Nephron progenitor cell (in vitro differentiated cells): ENCODE results near the gene SMYD1.

Experiments
- DNase-seq: peaks from one replicate; pipeline ENCODE4 v3.0.0; 2021
- H3K27ac Mint-ChIP-seq: 2 replicates; pipeline ENCODE4 v1.8.0; 2021; ENCODE audit warnings: mild to moderate bottlenecking, moderate library complexity, mixed read lengths
- H3K27me3 Mint-ChIP-seq: 2 replicates; pipeline ENCODE4 v1.8.0; 2021; ENCODE audit warnings: mild to moderate bottlenecking, low read depth, mixed read lengths; ENCODE audit not compliant: poor library complexity
- H3K36me3 Mint-ChIP-seq: 2 replicates; pipeline ENCODE4 v1.8.0; 2021; ENCODE audit warnings: low read depth, mixed read lengths
- H3K4me1 Mint-ChIP-seq: 2 replicates; pipeline ENCODE4 v1.8.0; 2021; ENCODE audit warnings: mixed read lengths
- H3K4me3 Mint-ChIP-seq: 2 replicates; pipeline ENCODE4 v1.8.0; 2021; ENCODE audit warnings: mild to moderate bottlenecking, moderate library complexity, mixed read lengths
- H3K9me3 Mint-ChIP-seq: 2 replicates; pipeline ENCODE4 v1.8.0; 2021; ENCODE audit warnings: mild to moderate bottlenecking, moderate library complexity, mixed read lengths
- TF ChIP-seq, protein P1 (sequence below): fragments of 200-600 bp; sonication (generic); IDR thresholded peaks from 2 replicates; pipeline ENCODE4 v1.5.0; 2021; ENCODE audit warnings: antibody characterized with exemption

The SMYD1 gene

DNA sequence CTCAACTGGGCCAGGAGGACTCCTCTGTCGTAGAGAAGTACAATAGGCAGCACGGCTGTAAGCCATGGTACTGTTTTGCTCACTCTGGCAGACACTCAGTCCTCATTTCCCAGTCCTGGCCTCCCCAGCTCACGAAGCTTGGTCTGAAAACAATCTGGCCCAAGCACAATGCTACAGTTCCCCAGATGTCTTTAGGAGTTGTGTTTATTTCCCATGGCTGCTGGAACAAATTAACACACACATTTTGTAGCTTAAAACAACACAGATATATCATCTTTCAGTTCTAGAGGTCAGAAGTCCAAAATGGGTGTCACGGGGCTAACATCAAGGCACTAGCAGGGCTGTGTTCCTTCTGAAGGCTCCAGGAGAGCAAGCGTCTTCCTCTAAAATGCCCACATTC, 47.3 kb downstream of the SMYD1 start:
- Mint-ChIP-seq H3K36me3 (no peaks in the 10 kb centered on the region), H3K27me3 (peaks cover 19% of the 10 kb centered on the region), H3K4me1 (peaks cover 16% of the 10 kb centered on the region), H3K9me3 (no peaks in the 10 kb centered on the region), H3K4me3 (no peak overlapping the region), H3K27ac (peak overlapping the region; percentile 78)
- TF ChIP-seq, protein P1, sequence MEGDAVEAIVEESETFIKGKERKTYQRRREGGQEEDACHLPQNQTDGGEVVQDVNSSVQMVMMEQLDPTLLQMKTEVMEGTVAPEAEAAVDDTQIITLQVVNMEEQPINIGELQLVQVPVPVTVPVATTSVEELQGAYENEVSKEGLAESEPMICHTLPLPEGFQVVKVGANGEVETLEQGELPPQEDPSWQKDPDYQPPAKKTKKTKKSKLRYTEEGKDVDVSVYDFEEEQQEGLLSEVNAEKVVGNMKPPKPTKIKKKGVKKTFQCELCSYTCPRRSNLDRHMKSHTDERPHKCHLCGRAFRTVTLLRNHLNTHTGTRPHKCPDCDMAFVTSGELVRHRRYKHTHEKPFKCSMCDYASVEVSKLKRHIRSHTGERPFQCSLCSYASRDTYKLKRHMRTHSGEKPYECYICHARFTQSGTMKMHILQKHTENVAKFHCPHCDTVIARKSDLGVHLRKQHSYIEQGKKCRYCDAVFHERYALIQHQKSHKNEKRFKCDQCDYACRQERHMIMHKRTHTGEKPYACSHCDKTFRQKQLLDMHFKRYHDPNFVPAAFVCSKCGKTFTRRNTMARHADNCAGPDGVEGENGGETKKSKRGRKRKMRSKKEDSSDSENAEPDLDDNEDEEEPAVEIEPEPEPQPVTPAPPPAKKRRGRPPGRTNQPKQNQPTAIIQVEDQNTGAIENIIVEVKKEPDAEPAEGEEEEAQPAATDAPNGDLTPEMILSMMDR = no peak
- DNase-seq = no peak

DNA sequence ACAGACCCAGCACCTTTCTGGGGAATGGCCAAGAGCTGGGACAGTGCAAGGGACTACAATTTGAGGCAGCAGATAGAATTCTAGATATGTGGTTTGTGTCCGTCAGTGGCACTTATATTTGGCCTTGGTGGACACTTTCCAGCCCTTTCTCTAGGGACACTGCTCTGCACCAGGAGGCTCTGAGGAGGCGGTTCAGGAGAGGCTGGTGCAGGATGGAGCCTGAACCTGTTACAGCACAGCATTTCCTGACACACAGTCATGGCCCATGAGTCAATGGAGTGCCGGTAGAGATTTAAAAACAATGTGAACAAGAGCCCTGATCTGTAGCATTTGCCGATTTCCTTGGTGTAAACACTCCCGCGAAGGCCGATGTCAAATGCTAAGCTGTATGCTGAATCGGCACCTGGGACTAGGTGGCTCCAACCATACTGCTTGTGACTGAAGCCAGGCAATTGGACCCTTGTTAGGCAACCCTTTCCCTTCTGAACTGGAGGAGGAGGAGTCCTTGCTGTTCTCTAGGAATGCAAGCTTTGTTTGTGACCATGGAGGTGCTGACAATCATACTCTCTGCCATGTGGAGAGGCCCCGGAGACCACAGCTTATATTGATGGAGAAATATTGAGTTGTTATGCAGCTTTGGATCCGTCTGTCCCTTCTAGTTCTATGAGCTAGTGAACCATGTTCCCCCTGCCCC, 48.3 kb downstream of the SMYD1 start:
- H3K27ac Mint-ChIP-seq = no peak overlapping the region
- H3K4me3 Mint-ChIP-seq = no peak overlapping the region
- TF ChIP-seq, protein P1 = no peak
- DNase-seq = no peak
- H3K9me3 Mint-ChIP-seq = no peaks in the 10 kb centered on the region
- peaks cover 16% of the 10 kb centered on the region for H3K4me1 Mint-ChIP-seq
- H3K36me3 Mint-ChIP-seq = no peaks in the 10 kb centered on the region
- peaks cover 19% of the 10 kb centered on the region for H3K27me3 Mint-ChIP-seq

DNA sequence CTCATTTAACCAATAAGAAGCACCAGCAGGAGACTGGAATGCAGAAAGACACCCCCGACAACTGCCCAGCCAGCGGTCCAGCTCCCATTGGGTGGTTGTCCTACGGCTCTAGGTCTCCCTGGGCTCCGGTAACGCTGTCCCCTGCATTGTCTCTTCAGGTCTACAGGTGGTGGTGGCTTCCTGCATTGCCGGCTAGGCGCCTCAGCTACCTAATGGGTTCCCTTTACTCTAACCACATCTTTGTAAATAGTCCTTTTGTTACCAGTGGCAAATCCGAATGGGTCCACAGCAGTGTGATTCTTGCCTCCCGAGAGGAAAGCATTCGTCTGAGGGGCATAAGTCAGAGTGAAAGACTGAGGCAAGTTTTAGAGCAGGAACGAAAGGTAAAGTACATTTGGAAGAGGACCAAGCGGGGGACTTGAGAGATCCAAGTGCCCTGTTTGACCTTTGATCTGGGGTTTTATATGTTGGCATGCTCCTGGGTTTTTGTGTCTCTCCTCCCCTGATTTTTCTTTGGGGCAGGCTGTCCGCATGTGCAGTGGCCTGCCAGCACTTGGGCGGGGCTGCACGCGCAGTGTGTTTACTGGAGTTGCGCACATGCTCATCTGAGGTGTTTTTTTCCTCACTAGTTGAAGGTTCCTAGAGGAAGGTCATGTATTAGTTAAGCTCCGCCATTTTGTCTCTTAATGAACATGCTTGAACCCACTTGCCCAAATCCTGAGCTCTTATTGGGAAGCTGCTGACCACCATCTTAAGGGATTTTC, 49.2 kb downstream of the SMYD1 start:
- Mint-ChIP-seq H3K4me3 (no peak overlapping the region), H3K4me1 (peaks cover 16% of the 10 kb centered on the region), H3K27me3 (peaks cover 19% of the 10 kb centered on the region), H3K27ac (no peak overlapping the region), H3K36me3 (no peaks in the 10 kb centered on the region), H3K9me3 (no peaks in the 10 kb centered on the region)
- TF ChIP-seq, protein P1 = no peak
- DNase-seq = no peak

DNA sequence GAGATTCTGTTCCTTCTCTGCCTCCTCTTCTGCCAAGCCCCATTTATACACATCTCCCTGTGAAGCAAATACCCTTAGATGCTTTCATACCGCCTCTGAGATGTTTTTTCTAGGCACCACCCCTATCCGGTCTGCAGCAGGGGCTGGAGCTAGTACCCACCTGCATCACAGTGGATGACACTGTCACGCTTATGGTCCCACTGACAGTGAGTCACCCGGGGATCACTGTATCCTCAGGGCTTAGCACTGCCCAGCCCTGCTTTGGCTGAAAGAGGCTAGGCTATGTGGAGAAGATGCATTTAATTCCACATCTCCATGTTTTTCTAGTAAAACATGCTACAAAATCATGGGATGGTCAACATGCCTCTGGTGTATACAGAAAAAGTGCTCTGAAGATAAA, 50.3 kb downstream of the SMYD1 start:
- TF ChIP-seq, protein P1 = no peak
- peak overlapping the region; percentile 21 for H3K27ac Mint-ChIP-seq
- DNase-seq = no peak
- peaks cover 19% of the 10 kb centered on the region for H3K27me3 Mint-ChIP-seq
- H3K4me3 Mint-ChIP-seq = no peak overlapping the region
- peaks cover 16% of the 10 kb centered on the region for H3K4me1 Mint-ChIP-seq
- H3K36me3 Mint-ChIP-seq = no peaks in the 10 kb centered on the region
- no peaks in the 10 kb centered on the region for H3K9me3 Mint-ChIP-seq

DNA sequence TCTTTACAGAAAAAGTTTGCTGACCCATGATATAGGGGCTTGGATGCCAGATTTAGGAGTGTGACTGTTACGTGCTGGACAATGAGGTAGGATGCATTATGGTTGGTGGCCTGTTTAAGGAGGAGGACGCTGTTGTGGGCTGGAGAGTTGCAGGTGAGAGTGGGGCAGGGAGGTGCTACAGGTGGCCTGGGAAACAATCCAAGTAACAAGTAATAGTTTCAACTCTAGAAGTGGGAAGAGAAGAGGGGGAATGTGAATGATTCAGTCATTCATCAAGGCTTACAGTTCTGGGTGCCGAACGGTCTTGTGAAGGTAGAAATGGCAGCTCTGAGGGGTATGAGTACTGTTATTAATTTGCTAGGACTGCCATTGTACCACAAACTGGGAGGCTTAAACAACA, 54.1 kb downstream of the SMYD1 start:
- Mint-ChIP-seq H3K4me3 (no peak overlapping the region), H3K4me1 (no peaks in the 10 kb centered on the region), H3K27ac (no peak overlapping the region), H3K36me3 (no peaks in the 10 kb centered on the region), H3K27me3 (peaks cover 38% of the 10 kb centered on the region), H3K9me3 (no peaks in the 10 kb centered on the region)
- DNase-seq = no peak
- TF ChIP-seq, protein P1 = no peak
